Measurements from ENCODE around the gene RXRB.

GRCh38 chr6:33187809-33188208 is 12.7 kb downstream of the RXRB start:
- TF ChIP-seq, protein P1, sequence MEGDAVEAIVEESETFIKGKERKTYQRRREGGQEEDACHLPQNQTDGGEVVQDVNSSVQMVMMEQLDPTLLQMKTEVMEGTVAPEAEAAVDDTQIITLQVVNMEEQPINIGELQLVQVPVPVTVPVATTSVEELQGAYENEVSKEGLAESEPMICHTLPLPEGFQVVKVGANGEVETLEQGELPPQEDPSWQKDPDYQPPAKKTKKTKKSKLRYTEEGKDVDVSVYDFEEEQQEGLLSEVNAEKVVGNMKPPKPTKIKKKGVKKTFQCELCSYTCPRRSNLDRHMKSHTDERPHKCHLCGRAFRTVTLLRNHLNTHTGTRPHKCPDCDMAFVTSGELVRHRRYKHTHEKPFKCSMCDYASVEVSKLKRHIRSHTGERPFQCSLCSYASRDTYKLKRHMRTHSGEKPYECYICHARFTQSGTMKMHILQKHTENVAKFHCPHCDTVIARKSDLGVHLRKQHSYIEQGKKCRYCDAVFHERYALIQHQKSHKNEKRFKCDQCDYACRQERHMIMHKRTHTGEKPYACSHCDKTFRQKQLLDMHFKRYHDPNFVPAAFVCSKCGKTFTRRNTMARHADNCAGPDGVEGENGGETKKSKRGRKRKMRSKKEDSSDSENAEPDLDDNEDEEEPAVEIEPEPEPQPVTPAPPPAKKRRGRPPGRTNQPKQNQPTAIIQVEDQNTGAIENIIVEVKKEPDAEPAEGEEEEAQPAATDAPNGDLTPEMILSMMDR (optimal IDR thresholded peaks at IDR 0.05 in 1 of 3, IDR thresholded peaks at IDR 0.05 in 1 of 3, conservative IDR thresholded peaks at IDR 0.05 in 1 of 3; ENCODE audit: extremely low read depth in 1 of 3, insufficient read depth in 2 of 3, low read length in 3 of 3): no peak
- no peak for TF ChIP-seq EZH2 (IDR thresholded peaks at IDR 0.05; ENCODE audit: low read length)

Data from keratinocyte (primary cell).